SU-DHL-6 (cell line): Measurements from ENCODE around the gene EXOC2.

Experiments used
- H2AFZ ChIP-seq: fragments of 200-600 bp; sonication (generic); 2 replicates; pipeline ENCODE4 v1.6.1; 2014; ENCODE audit warnings: low read depth, mild to moderate bottlenecking, moderate library complexity, mixed read lengths, antibody characterized with exemption, low read length; ENCODE audit not compliant: severe bottlenecking
- H3F3A ChIP-seq: fragments of 200-600 bp; shearing (Covaris generic); 2 replicates; pipeline ENCODE4 v1.6.0; 2016; ENCODE audit warnings: antibody characterized with exemption, mild to moderate bottlenecking; ENCODE audit not compliant: insufficient read depth
- H3K27ac ChIP-seq: fragments of 200-600 bp; sonication (generic); 2 replicates; pipeline ENCODE4 v1.5.1; 2016; ENCODE audit warnings: low read depth, mild to moderate bottlenecking, low read length, moderate library complexity, mixed read lengths
- H3K27me3 ChIP-seq: fragments of 200-600 bp; sonication (generic), shearing (Covaris generic); 2 replicates; pipeline ENCODE4 v1.6.0; 2014; ENCODE audit warnings: mild to moderate bottlenecking, low read length
- H3K36me3 ChIP-seq: fragments of 200-600 bp; sonication (generic); 2 replicates; pipeline ENCODE4 v1.6.1; 2014; ENCODE audit warnings: mild to moderate bottlenecking, low read length, mixed read lengths
- H3K4me2 ChIP-seq: fragments of 300-600, 200-600 bp; shearing (Covaris generic), sonication (generic); 2 replicates; pipeline ENCODE4 v1.6.0; 2014; ENCODE audit warnings: low read length, low read depth, mild to moderate bottlenecking; ENCODE audit not compliant: poor library complexity, severe bottlenecking
- H3K4me3 ChIP-seq: fragments of 200-600 bp; sonication (generic); 2 replicates; pipeline ENCODE4 v1.5.1; 2014; ENCODE audit warnings: antibody characterized with exemption, low read length, mild to moderate bottlenecking, mixed read lengths; ENCODE audit not compliant: insufficient read depth, poor library complexity, severe bottlenecking
- H3K79me2 ChIP-seq: fragments of 200-600 bp; sonication (generic); 2 replicates; pipeline ENCODE4 v1.6.1; 2014; ENCODE audit warnings: mild to moderate bottlenecking, low read length, moderate library complexity; ENCODE audit not compliant: insufficient read depth
- H3K9ac ChIP-seq: fragments of 200-600 bp; sonication (generic); 2 replicates; pipeline ENCODE4 v1.7.0; 2014; ENCODE audit warnings: mild to moderate bottlenecking, low read length
- H3K9me2 ChIP-seq: fragments of 200-600 bp; sonication (generic); replicated peaks from 2 replicates; pipeline ENCODE4 v1.6.1; 2014; ENCODE audit warnings: low read length; ENCODE audit not compliant: insufficient read depth
- H3K9me3 ChIP-seq: fragments of 200-600 bp; sonication (generic); 2 replicates; pipeline ENCODE4 v1.6.1; 2014; ENCODE audit warnings: low read length, mixed read lengths; ENCODE audit not compliant: insufficient read depth
- H4K20me1 ChIP-seq: fragments of 200-600 bp; sonication (generic); 2 replicates; pipeline ENCODE4 v1.6.1; 2014; ENCODE audit warnings: low read depth, mild to moderate bottlenecking, antibody characterized with exemption, low read length, moderate library complexity, mixed read lengths
- EZH2phosphoT487 ChIP-seq: fragments of 200-600 bp; sonication (generic), shearing (Covaris generic); conservative IDR thresholded peaks from 2 replicates; pipeline ENCODE4 v1.6.1; 2018; ENCODE audit warnings: mild to moderate bottlenecking, antibody characterized with exemption, low read length, moderate library complexity, mixed read lengths
- TF ChIP-seq, protein P1 (sequence below): fragments of 200-600 bp; sonication (generic); IDR thresholded peaks from one replicate; pipeline ENCODE4 v1.5.1; 2017; ENCODE audit warnings: antibody characterized with exemption, mild to moderate bottlenecking, low read length, moderate library complexity; ENCODE audit not compliant: insufficient read depth, poor library complexity, severe bottlenecking

EXOC2 gene

DNA sequence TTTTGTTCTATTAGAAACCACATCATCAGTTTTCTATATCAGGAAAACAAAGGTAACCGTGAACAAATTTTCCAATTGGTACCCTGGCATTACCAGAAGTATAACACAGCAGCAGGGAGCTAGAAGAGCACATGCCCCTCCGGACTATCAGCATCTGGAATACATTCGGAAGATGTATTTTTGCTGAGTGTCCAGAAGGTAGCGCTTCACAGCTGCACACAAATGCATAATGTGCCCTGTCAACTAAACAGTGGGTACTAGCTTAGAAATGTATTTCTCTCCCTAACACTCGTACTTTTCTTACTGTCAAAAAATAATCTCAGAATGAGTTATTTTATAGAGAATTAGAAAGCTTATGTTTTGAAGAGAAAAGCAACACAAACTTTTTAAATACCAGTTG, 113.6 kb downstream of the EXOC2 start:
- no peaks in the 10 kb centered on the region for H4K20me1 ChIP-seq
- no peaks in the 10 kb centered on the region for H3F3A ChIP-seq
- H3K9me2 ChIP-seq = no peaks in the 10 kb centered on the region

DNA sequence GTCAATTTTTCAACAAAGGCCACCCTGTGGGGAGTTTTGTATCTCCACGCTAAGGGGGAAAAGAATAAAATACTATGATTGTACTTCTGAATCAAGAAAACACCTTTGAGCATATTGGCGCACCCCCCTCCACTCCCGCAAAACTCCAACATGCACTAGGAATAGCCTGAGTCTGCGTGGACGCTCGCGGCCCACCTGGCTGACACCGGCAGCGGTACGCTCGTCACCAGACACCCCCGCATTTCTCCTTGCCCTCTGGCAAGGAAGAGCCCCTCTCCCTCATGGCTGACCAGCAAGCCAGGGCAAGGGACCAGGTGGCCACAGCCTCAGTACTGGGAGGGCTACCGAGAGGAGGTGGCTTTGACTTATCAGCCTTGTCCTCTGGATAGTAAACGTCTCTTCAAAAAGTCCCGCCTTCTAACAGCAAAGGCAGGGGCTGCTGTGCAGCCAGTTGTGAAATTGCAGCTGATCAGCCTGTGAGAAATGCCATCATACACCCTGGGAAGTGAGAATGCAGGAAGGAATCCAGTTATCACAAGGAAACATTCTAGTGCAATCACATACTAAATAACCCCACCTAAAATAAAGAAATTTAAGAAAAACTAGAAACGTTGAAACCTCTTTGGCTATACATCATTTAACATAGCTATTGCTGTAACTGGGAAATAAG, 120.2 kb downstream of the EXOC2 start:
- no peaks in the 10 kb centered on the region for H3K9me3 ChIP-seq
- no peaks in the 10 kb centered on the region for H4K20me1 ChIP-seq
- H3F3A ChIP-seq = no peaks in the 10 kb centered on the region
- H3K27me3 ChIP-seq = no peaks in the 10 kb centered on the region
- no peak overlapping the region for H3K9ac ChIP-seq
- H3K4me2 ChIP-seq = no peak overlapping the region
- no peaks in the 10 kb centered on the region for H3K9me2 ChIP-seq
- TF ChIP-seq EZH2phosphoT487 = no peak
- TF ChIP-seq, protein P1, sequence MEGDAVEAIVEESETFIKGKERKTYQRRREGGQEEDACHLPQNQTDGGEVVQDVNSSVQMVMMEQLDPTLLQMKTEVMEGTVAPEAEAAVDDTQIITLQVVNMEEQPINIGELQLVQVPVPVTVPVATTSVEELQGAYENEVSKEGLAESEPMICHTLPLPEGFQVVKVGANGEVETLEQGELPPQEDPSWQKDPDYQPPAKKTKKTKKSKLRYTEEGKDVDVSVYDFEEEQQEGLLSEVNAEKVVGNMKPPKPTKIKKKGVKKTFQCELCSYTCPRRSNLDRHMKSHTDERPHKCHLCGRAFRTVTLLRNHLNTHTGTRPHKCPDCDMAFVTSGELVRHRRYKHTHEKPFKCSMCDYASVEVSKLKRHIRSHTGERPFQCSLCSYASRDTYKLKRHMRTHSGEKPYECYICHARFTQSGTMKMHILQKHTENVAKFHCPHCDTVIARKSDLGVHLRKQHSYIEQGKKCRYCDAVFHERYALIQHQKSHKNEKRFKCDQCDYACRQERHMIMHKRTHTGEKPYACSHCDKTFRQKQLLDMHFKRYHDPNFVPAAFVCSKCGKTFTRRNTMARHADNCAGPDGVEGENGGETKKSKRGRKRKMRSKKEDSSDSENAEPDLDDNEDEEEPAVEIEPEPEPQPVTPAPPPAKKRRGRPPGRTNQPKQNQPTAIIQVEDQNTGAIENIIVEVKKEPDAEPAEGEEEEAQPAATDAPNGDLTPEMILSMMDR = no peak
- peaks cover 12% of the 10 kb centered on the region; the same call in 1 of the 2 replicates for H3K36me3 ChIP-seq
- H3K79me2 ChIP-seq = no peaks in the 10 kb centered on the region
- H2AFZ ChIP-seq = no peak overlapping the region
- no peak overlapping the region for H3K4me3 ChIP-seq
- no peak overlapping the region for H3K27ac ChIP-seq

More for the DNA sequence above, 113.6 kb downstream of the EXOC2 start:
- Histone ChIP-seq H3K9me3 (no peaks in the 10 kb centered on the region), H3K9ac (no peak overlapping the region), H3K4me3 (no peak overlapping the region), H2AFZ (no peak overlapping the region), H3K79me2 (no peaks in the 10 kb centered on the region), H3K27ac (no peak overlapping the region), H3K4me2 (no peak overlapping the region), H3K27me3 (no peaks in the 10 kb centered on the region), H3K36me3 (peaks cover 12% of the 10 kb centered on the region; the same call in 1 of the 2 replicates)
- TF ChIP-seq, protein P1 = no peak
- TF ChIP-seq EZH2phosphoT487 = no peak

DNA sequence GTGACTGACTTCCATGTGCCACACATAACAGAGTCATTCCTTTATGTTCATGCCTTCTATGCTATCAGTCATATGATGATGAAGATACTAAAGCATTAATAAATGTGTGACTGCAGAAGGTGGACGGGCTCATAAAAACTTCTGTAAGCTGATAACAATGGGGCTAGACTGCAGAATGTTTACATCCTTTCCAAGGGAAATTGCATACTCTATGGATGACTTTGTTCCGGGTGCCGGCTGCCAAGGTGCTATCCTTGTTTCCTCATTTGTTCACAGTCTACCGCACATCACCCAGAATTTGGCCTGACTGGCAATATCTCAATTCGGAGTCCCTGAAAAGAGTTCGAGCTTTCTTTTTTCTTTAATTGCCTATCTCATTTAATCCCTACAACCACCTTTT, 121.0 kb downstream of the EXOC2 start:
- Histone ChIP-seq H3K36me3 (peaks cover 12% of the 10 kb centered on the region; the same call in 1 of the 2 replicates), H3K27me3 (no peaks in the 10 kb centered on the region), H3K79me2 (no peaks in the 10 kb centered on the region), H3K9me2 (no peaks in the 10 kb centered on the region), H3K9me3 (no peaks in the 10 kb centered on the region), H3K4me3 (no peak overlapping the region), H2AFZ (no peak overlapping the region), H4K20me1 (no peaks in the 10 kb centered on the region), H3K27ac (no peak overlapping the region), H3F3A (no peaks in the 10 kb centered on the region), H3K9ac (no peak overlapping the region), H3K4me2 (no peak overlapping the region)
- TF ChIP-seq EZH2phosphoT487 = no peak
- TF ChIP-seq, protein P1 = no peak
